Measurements from ENCODE around the gene LSAMP. TPM values are rescaled to one million over a fixed set of nuclear protein-coding genes. Genes with fewer than 3 reads are reported as not detected.

The LSAMP gene
- total and polyA plus RNA-seq, 2 of the 8 experiments (the other 6 are each of a cell fraction or from before 2014, with no cell fraction given), result 1.8 to 5.7 TPM

DNA sequence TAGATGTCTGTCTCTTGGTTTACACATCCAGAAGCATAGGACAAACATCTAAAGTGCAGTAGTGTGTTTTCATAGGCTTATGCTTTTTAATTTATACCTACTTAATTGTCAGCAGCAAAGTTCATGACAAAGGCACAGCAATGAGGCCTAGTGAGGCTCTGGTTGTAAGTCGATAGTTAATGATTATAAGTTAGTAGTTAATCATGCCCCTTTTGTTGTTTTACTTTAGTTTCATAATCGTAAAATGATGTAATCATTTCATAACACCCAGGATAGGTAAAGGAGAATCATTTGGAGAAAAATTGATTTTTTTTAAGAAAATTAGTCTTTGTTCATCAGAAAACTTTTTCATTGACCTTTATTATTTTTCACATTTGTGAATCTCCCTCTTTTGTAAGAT lies 351.9 kb downstream of the LSAMP start:
- DNase-seq (ENCODE audit: low read depth in 1 of 2, low spot score in 2 of 2) (no peak), FAIRE-seq (no peak)
- H2BK12ac ChIP-seq (ENCODE audit: low read depth, low read length), result no peak overlapping the region
- no peak overlapping the region for H3K18ac ChIP-seq (ENCODE audit: extremely low read depth, low read length)
- no peak overlapping the region for H2BK120ac ChIP-seq (replicated peaks; ENCODE audit: low read depth, low read length)
- no peaks in the 10 kb centered on the region for H4K20me1 ChIP-seq (replicated peaks in 1 of 2; ENCODE audit: control insufficient read depth in 1 of 2, insufficient read depth in 2 of 2, low read length in 2 of 2)
- H3K27ac ChIP-seq (ENCODE audit: low read depth, low read length), result no peak overlapping the region
- H4K91ac ChIP-seq (replicated peaks; ENCODE audit: insufficient read length, low read length), result no peak overlapping the region
- CTCF ChIA-PET (ENCODE audit: partially characterized antibody), result no interaction called here
- POLR2A ChIA-PET (ENCODE audit: partially characterized antibody), result no interaction called here
- H2BK15ac ChIP-seq (ENCODE audit: low read length), result no peak overlapping the region
- H3K23me2 ChIP-seq (ENCODE audit: low read depth, low read length), result no peaks in the 10 kb centered on the region
- H3K4me2 ChIP-seq (ENCODE audit: insufficient read depth in 1 of 2, low read depth in 2 of 2, low read length in 2 of 2), result no peak overlapping the region
- no peak overlapping the region for H2AFZ ChIP-seq (ENCODE audit: low read length)
- H3K27me3 ChIP-seq (replicated peaks in 1 of 4; ENCODE audit: control insufficient read depth in 3 of 4, extremely low read depth in 1 of 4, insufficient read depth in 3 of 4, low read length in 3 of 4), result no peaks in the 10 kb centered on the region
- no peak overlapping the region for H2BK20ac ChIP-seq (ENCODE audit: low read length)
- H2BK5ac ChIP-seq (ENCODE audit: low read depth, low read length), result no peak overlapping the region
- H3K9ac ChIP-seq (replicated peaks in 1 of 4; ENCODE audit: extremely low read depth in 1 of 4, low read depth in 3 of 4, low read length in 3 of 4), result no peak overlapping the region
- H3K79me2 ChIP-seq (ENCODE audit: control insufficient read depth in 1 of 2, insufficient read depth in 2 of 2, low read length in 2 of 2), result no peaks in the 10 kb centered on the region
- no peaks in the 10 kb centered on the region for H3K36me3 ChIP-seq (ENCODE audit: control insufficient read depth in 2 of 4, insufficient read depth in 4 of 4, low read length in 3 of 4)
- no peak overlapping the region for H3K56ac ChIP-seq (replicated peaks; ENCODE audit: insufficient read length, low read depth, low read length)
- no peaks in the 10 kb centered on the region for H3K4me1 ChIP-seq (replicated peaks in 1 of 4; ENCODE audit: control insufficient read depth in 3 of 4, insufficient read depth in 4 of 4, low read length in 3 of 4)
- no peak overlapping the region for H4K5ac ChIP-seq (ENCODE audit: insufficient read length, low read depth, low read length)
- H3K79me1 ChIP-seq (ENCODE audit: low read depth, low read length), result no peaks in the 10 kb centered on the region
- no peak overlapping the region for H3K4ac ChIP-seq (replicated peaks; ENCODE audit: insufficient read length, low read depth, low read length)
- no peak overlapping the region for H2AK5ac ChIP-seq (ENCODE audit: low read depth, low read length)
- WGBS, 2 experiments (ENCODE audit: extremely low coverage in 1 of 2, insufficient coverage in 1 of 2, insufficient read length in 1 of 2, insufficient replicate concordance in 2 of 2, low coverage in 1 of 2, low lambda C conversion rate in 2 of 2, missing lambda C conversion rate in 1 of 2), result 97% methylated on average over 2 of the region's 2 CpGs; no CpG with 5 or more reads in 1 of the 2 experiments
- H3K4me3 ChIP-seq (ENCODE audit: extremely low read depth in 1 of 4, insufficient read depth in 2 of 4, low read depth in 3 of 4, low read length in 4 of 4), result no peak overlapping the region
- no peaks in the 10 kb centered on the region for H3K9me3 ChIP-seq (ENCODE audit: insufficient read depth in 2 of 2, low read depth in 1 of 2, low read length in 1 of 2)
- H4K8ac ChIP-seq (ENCODE audit: extremely low read depth, insufficient read depth, low read length), result no peak overlapping the region
- no peak overlapping the region for H3K23ac ChIP-seq (ENCODE audit: insufficient read length)
- H3K14ac ChIP-seq (ENCODE audit: insufficient read length), result no peak overlapping the region
- TF ChIP-seq CREB1 (IDR thresholded peaks at IDR 0.05), result no peak
- no peak for TF ChIP-seq RFX5 (IDR thresholded peaks at IDR 0.05; ENCODE audit: borderline replicate concordance, low read depth, low read length)
- TF ChIP-seq SIX5 (IDR thresholded peaks at IDR 0.05; ENCODE audit: low read depth, low read length), result no peak
- TF ChIP-seq, protein P1, sequence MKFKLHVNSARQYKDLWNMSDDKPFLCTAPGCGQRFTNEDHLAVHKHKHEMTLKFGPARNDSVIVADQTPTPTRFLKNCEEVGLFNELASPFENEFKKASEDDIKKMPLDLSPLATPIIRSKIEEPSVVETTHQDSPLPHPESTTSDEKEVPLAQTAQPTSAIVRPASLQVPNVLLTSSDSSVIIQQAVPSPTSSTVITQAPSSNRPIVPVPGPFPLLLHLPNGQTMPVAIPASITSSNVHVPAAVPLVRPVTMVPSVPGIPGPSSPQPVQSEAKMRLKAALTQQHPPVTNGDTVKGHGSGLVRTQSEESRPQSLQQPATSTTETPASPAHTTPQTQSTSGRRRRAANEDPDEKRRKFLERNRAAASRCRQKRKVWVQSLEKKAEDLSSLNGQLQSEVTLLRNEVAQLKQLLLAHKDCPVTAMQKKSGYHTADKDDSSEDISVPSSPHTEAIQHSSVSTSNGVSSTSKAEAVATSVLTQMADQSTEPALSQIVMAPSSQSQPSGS (IDR thresholded peaks at IDR 0.05; ENCODE audit: low read length), result no peak
- no peak for TF ChIP-seq BRCA1 (IDR thresholded peaks at IDR 0.05; ENCODE audit: low read depth, low read length)
- TF ChIP-seq YY1 (IDR thresholded peaks at IDR 0.05; ENCODE audit: low read depth, low read length), result no peak
- TF ChIP-seq BCL11A (IDR thresholded peaks at IDR 0.05; ENCODE audit: low read depth in 2 of 2, low read length in 2 of 2), result no peak
- TF ChIP-seq HDAC2 (IDR thresholded peaks at IDR 0.05; ENCODE audit: borderline replicate concordance in 1 of 2, low read depth in 2 of 2, low read length in 2 of 2), result no peak
- TF ChIP-seq MAFK (IDR thresholded peaks at IDR 0.05; ENCODE audit: low read depth, low read length), result no peak
- TF ChIP-seq TCF12 (IDR thresholded peaks at IDR 0.05; ENCODE audit: low read depth, low read length), result no peak
- no peak for TF ChIP-seq EGR1 (IDR thresholded peaks at IDR 0.05; ENCODE audit: borderline replicate concordance, low read depth, low read length)
- no peak for TF ChIP-seq TEAD4 (IDR thresholded peaks at IDR 0.05; ENCODE audit: low read depth, low read length)
- no peak for TF ChIP-seq SP1 (IDR thresholded peaks at IDR 0.05; ENCODE audit: low read depth, low read length)
- TF ChIP-seq RXRA (IDR thresholded peaks at IDR 0.05; ENCODE audit: insufficient read depth, low read depth, low read length), result no peak
- TF ChIP-seq PHF8 (conservative IDR thresholded peaks at IDR 0.05; ENCODE audit: low read depth, low read length), result no peak

Data from H1 (cell line).